GM21423 (cell line): ENCODE results near the gene ERICH3.

Experiments used
- ATAC-seq: cut with Tn5 transposase; IDR thresholded peaks from one replicate; pipeline ENCODE4 v1.9.1; 2021; ENCODE audit warnings: mild to moderate bottlenecking, moderate library complexity; ENCODE audit not compliant: unreplicated experiment

Gene ERICH3, protein sequence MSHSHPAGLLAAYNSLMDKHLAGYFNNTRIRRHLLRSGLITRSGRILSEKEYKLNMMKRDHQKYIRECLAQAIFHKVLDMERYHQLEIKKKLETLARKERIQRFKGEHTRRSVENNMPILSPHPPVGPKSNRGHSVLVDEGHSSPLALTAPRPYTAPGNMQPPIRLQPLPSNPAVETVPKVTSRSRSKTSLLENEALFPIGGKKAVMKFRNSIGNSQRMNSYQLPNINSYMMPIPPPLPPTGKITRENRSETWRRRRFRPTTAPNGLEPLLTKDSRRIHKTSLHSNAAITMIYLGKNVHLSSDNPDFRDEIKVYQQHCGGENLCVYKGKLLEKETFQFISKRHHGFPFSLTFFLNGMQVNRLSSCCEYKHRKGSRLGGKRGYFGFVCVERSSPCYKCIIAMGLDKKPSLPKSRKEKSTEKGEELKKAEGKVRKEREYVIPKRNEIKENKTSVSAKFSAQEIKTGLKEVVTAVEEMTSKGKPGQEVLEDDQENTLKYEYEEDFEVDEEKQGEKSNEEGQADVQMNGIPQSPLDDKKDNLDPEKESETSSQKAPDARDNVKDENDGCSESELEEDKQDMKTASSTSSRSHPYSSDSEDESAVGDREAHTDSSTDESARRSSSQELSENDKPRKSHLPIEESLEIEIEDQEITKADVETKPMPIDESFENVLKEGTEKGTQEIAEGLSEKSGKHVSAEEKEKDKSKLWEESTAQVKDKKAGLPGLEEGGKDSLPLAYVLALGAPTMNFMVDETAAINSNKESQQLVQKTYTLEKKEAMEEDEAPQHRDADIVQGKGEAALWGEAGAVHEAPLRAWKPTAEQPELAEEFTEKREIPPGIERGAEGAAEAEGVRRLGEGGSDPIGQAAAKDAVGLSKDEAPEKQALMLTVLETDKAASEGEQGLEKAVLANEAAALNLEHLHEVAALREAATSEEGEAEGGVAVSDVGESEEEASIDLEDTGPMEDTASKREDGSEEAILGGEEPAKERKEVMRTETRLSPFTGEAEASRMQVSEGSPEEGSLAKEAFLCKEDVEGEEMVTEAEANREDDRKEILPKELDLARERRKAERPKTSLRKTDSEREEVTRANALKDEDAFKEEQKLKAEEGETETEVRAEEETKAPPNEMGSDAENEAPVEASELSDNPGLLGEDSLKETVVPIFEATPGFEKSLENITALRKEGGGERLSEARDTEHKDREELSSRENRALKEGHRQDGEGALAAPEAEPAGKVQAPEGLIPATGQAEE (N-terminal part only)

DNA sequence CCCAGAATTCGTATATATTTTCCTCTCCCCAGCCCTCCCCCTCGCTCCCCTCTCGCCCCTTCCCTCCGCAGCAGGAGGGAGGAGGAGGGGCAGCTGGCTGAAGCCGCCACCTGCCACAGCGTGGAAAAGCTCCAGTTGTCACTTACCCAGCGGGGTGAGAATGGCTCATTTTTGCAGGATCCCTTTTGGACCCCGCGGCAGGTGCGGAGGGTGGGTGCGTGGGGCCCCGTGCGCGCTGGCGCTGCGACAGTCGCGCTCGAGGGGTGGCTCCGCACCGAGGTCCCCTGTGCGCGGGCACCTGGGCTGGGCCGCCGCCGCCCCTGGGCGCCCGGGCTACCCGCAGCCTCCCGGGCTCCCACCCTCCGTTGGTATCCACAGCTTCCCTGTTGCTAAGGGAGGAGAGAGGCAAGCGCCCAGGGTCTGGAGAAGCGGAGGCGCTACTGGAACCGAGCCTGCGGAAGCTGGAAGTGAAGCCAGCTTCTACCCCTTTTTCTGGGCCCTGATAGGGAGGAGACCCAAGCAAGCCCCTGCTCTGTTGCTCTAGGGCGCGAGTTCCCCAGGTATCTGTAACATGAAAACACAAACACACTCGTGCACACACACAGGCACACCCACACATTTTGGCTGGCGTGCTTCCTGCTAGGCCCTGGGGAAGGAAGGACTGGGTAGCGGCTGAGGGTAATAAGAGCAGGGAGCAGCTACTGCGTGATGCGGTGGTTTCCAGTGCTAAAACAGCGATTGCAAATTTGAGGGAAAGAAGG, at the start of gene ERICH3:
TSS of gene ERICH3 (minus strand) at position 442 of the 761 bp plus-strand sequence. CDS start at position 169, 273 bp downstream.
- peak; percentile 55 for ATAC-seq

DNA sequence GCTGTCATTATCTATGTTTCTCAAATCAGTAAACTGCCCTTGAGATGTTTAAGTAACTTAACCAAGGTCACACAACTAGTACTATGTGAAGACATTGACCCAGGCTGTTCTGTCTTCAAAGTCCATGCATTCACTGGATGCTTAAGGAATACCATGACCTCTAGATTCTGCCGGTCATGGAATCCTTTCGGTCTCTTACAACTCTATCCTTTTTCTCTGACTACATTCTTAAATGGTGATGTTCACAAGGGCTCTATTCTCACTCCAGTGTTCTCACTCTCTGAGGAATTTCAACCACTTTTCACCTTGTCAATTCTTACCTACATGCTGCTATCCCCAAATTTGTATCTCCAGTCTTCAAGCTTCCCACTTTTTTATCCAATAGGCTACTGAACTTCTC, 44.0 kb upstream of the ERICH3 start:
- no peak for ATAC-seq

DNA sequence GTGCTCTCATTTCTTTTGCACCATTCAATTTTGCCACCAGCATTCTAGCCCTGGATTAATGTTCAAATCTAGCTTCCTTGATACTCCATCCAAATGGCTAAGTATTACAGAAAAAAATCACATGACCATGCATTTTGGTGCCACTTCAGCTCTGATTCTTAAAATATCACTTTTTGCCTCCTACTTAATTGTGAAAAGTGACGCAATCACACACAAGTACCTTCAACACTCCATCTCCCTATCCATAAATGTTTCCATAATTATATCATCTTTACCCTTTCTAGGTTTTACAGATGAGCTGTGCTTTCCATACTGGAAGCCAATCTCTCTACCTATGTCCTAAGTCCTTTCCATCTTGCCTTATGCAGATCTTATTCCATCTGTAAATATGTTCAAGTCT, 43.2 kb upstream of the ERICH3 start:
- no peak for ATAC-seq

DNA sequence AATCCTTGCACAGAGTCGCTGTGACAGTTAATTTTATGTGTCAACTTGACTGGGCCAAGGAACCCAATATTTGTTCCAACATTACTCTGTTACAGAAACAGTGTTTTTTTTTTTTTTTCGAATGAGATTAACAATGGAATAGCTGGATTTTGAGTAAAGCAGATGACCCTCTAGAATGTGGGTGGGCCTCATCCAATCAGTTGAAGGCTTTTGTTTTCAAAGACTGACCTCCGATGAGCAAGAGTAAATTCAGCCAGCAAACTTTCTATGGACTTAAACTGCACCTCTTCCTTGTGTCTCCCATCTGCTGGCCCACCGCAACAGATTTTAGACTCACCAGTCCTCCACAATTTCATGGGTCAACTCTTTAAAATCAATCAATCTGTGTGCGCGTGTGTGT, 42.2 kb upstream of the ERICH3 start:
- no peak for ATAC-seq

DNA sequence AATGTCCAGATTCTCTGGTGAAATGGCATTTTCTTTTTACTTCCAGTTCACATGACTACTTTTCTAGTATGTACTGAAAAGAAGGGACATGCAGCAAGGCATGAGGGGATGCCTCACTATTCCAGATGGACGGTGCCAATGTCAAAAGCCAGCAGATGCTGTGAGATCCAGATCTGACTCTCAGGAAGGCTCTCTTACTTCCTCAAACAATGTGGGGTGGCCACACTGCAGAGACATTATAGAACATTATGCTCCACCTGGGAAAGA, 41.6 kb upstream of the ERICH3 start:
- ATAC-seq: no peak

DNA sequence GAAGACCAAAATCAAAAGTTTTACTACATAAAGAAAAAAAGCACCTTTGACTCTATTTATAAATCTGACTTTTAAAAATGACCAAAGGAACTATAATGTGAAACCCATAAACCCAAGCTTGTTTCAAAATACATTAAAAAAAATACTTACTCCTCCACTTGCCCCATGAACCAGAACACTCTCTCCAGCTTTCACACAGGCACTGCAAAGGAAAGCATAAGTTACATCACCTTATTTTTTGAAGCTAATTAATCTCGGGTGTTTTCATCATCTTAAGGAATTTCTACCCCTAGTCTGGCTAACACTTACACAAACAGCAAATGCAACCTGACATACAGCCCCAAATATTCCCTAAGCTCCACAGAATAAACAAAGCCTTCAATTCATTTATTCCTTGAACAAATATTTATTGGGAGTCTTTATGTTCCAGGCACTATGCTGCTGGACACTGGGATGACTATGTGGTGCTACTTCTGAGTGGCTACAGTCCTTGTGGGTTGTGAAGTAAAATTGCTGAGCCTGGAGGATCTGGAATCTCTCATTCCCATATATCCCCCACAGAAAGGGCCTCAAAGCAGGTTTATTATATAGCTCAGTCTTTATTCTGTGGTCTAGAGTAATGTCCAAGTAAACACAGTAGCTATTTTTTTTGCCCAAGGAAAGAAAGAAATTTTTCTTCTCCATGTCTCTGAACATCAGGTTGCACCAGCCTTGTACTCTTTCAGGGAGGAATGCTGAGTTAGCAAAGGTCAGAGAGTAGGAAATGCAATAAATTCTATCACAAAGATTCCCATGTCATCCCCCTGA, 41.0 kb upstream of the ERICH3 start:
- peak; percentile 68 for ATAC-seq

DNA sequence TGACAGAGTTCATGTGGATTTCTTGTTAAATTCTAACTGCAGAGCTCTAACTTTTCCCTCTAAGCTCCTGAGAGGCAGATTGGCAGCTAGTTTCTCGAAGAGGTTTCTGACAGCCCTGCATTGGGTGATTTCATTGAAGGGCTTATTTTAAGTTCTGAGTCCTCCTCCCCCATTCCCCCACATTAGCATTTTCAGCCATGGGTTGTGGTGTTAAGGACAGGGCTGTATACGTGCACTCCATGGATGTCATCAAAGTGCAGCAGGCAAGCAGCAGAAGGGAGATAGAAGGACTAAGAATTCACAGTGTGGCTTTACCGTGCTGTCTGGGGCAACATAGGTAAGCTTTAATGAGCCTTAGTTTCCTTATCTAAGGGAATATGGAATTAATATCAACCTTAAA, 40.3 kb upstream of the ERICH3 start:
- peak; percentile 13 for ATAC-seq

DNA sequence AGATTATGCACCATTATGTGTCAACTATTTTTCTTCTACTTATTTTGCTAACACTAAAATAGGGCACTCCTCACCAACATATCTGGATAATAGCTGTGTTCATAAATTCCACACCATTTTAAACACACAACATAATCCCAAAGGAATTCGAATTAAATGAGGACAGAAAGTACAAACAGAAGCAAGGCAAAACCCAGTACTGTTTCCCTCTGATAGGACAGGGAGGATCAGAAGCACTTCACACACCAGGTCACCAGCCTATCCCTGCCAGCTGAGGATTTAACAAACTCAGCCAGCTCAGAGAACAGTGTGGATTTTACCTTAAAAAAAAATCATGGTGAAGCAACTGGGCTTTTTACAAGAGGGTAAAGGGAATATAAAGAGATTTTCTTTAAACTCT, 39.3 kb upstream of the ERICH3 start:
- ATAC-seq: no peak

DNA sequence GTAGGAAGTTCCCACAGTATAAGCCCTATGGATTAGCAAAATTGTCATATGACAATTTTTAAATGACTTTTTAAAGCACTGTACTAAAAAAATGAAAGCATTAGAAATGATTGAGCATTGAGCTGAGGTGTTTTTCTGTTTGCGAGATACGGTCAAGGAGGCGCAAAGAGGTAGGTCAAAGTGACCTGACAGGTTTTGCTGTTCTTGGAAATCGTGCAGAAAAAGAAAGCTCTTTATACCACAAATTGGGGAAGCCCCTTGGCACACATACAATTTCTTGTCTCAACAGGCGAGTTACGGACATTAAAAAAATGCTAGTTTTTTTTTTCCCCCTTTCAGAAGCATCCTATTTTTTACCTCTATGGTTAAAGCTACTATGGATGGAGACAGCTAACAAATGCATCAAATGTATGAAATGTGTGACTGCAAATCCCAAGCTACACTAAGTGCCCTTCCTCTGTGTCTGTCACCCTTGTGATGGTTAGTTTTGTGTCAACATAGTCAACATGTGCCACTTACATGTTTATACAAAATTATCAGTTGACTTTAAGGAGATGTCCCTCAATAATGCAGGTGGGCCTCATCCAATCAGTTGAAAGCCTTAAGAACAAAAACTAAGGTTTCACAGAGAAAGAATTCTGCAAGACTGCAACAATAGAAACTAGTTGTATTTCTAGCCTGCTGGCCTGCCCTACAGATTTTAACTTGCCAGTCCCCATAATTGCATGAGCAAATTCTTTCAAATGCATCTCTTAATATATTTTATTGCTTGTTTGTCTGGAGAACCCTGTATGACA, 30.0 kb upstream of the ERICH3 start:
- no peak for ATAC-seq

DNA sequence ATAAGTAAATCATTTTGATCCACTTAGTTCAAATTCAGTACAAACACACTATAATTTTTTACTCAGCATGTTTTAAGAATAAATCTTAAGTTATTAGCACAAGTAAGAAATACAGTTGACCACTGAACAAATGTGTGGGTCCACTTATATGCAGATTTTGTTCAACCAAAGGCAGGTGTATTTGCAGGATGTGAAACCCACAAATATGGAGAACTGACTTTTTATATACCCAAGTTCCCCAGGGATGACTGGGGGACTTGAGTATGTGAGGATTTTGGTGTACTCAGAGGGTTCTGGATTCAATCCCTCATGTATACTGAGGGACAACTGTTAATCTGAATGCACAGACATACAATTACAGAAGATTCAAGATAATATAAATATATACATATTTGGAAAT, 25.7 kb upstream of the ERICH3 start:
- ATAC-seq: peak; percentile 42

DNA sequence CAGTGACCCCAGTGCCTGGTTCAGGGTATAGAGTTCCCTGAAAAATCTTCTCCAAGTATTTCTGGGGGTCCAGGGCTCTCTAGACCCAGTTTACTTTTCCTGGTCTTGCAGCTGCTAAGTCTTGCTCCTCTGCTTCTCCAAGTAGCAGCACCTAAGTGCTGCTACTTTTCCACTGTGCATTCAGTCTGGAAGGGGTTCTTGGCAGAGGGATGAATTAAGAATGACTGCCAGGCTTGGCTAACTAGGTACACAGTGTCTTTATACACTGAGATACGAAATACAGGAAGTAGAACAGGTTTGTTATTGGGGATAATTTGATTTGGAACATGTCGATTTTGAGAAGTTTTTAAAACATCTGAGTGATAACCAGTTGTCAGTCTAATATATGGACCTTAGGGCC, 24.2 kb upstream of the ERICH3 start:
- ATAC-seq: no peak

DNA sequence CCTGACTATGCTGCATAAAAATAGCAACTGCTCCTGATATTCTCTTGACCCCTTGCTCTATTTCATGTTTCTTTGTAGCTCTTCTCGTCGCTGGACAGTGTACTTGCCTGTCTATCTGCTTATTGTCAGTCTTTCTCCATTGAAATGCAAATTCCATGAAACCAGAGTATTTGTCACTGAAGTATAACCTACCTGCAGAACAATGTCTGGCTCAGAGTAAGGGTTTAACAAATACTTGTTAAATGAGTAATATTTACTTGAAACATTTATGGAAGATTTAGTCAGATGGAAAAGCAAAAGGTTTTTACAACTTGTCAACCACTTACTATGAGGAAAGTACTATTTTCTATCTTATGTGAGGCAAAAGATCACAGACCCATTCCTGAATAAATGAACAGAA, 19.9 kb upstream of the ERICH3 start:
- no peak for ATAC-seq

DNA sequence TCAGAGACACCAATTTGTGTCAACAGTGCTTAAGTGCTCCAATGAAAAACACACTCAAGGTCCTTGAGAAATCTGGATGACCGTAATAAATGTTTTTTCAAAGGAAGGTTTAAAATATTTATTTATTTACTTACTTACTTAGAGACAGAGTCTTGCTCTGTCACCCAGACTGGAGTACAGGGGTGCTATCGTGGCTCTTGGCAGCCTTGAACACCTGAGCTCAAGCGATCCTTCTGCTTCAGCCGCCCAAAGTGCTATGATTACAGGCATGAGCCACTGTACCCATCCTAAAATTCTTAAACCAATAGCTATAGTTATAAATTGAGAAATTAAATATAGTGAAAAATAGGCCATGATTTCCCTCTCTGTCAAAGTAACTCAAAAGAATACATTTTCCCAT, 17.3 kb upstream of the ERICH3 start:
- no peak for ATAC-seq

DNA sequence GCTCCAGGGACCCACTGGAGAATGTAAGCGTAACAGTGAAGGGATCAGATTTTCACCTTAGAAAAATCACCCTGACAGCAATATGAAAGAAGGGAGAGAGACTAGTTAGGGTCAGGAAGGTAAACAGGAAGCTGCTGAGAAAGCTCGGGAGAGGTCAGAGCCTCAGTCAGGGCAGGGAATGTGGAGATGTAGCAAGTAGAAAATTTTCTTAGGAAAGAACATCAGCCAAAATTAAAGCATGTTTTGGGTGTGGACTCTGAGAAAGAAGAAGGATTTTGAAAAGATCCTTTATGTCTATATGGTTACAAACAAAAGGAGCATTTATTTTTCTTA, 16.7 kb upstream of the ERICH3 start:
- no peak for ATAC-seq

DNA sequence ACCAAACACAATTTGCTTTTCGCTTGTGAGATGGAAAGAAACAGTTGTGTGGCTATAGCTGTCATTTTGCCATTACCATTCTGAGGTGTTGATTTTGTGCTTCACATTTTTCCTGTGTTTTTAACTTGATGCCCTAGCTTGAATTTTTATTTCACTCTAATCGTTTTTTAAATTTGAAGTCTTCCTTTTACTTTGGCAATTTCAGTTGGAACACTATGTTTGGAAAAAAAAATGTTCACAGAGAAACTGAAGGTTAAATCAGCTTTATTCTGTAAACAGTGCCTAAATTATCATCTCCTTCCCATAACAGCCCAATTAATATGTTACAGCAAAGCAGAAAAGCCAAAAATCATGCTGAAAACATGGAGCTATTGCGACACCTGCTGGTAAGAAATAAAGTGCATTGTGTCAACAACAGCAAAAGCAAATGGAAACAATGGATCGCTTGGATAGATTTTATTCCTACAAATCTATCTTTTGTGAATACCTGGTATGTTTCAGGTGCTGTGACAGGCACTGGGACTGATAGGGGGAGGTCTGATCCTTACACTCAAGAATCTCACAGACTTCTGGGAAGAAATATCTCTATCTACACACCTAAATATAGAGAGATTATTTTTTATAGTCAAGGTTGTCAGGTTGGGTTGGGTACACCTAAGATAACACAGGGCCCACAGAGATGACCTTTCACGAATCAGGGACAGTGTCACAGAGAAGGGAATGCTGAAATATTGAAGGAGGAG, 16.2 kb upstream of the ERICH3 start:
- peak; percentile 67 for ATAC-seq

DNA sequence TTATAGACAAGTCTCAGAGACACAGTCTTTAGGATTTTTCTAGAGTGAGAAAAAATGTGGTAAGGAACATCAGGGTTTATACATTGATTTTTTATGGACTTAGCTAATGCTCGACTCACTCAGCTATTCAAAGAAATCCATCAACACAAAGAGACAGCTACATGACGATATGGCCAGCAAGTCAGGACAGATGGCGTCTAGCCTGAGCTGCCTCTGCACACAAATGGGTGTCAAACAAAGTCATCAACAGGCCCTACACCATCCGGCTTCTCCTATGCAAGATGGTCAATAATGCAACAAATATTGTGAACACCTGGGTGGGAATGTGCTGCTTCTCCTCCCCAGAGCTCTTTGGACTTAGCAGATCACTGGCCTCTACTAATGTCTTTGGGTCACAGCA, 13.3 kb upstream of the ERICH3 start:
- ATAC-seq: no peak

DNA sequence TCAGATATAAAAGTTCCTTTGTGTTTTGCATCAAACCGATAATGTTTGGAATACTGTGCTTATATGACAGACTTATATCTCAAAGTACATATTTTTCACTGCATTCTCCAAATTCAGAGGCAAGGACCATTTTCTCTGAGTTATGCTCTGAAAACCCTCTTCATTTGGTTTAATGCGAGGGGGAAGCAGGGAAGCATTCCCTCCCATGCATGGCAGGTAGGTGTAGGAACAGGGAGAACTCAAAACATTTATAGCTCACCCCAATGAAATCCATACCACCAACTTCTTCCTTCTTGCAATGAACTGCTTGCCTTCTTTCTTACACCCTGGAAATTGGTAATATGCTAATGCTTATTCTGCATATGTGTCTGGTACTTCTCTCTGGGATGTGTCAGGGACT, 10.7 kb upstream of the ERICH3 start:
- ATAC-seq: no peak

DNA sequence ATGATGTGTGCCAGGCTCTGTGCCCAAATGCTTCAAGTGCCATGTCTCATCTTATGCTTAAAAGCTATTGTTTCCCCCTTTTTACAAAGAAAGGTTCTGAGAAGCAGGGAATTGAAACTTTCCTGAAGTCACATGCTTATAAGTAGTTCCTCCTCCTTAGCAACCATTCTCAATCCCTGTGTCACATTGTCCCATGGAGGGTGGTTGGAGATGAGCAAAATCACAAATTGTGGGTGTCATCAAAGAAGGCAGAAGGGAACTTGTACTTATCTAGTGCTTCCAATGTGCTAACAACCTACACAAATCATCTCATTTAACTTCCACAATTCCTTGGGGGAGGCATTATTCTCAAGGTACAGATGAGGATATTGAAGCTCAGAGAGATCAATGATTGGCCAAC, 10.1 kb upstream of the ERICH3 start:
- no peak for ATAC-seq

DNA sequence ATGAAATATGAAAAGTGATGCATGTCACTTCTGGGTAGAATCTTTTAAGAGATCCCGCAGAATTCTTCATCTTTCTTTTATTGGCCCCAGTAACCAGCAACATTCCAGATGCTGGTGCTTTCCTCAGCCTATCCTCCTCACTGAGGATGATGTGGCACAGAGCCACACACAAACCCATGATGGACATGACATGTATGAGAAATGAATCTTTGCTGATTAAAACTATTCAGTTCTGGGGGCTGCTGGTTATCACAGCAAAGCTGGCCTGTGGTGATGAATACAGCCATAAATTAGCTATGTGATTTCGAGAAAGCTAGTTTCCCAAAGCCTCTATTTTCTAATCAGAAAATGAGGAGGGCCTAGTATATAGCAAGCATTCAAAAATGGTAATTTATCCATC, 8.3 kb upstream of the ERICH3 start:
- ATAC-seq: no peak
